Brain microvascular endothelial cell (primary cell): ENCODE results near the gene VRK1.

Experiments
- DNase-seq: peaks from one replicate; pipeline ENCODE4 v3.0.0-alpha.2; 2020
- H3K27ac ChIP-seq: fragments of 250-450 bp; sonication (Bioruptor Pico); 2 replicates; pipeline ENCODE4 v1.5.1; 2020; ENCODE audit warnings: mild to moderate bottlenecking, moderate library complexity
- H3K27me3 ChIP-seq: fragments of 250-450 bp; sonication (Bioruptor Pico); replicated peaks from 2 replicates; pipeline ENCODE4 v1.5.1; 2020; ENCODE audit warnings: mild to moderate bottlenecking
- H3K36me3 ChIP-seq: fragments of 250-450 bp; sonication (Bioruptor Pico); replicated peaks from 2 replicates; pipeline ENCODE4 v1.5.1; 2020; ENCODE audit warnings: mild to moderate bottlenecking
- H3K4me3 ChIP-seq: 2 replicates; pipeline ENCODE4 v1.5.1; 2011; ENCODE audit warnings: low read depth, mild to moderate bottlenecking, control low read depth, low read length, moderate library complexity
- CTCF ChIP-seq: IDR thresholded peaks from 2 replicates; pipeline ENCODE4 v1.5.1; 2011; ENCODE audit warnings: low read depth, mild to moderate bottlenecking, moderate library complexity, low read length, control low read depth, inconsistent platforms; ENCODE audit errors: missing control alignments
- in situ Hi-C: cut with HindIII; loops from 2 replicates; pipeline ENCODE4 v1.10.0; 2017; ENCODE audit warnings: low sequenced_read_pairs, low pct_ligation_motif_present

Gene VRK1

GRCh38 chr14:96792591-96792990 is 4.6 kb upstream of the VRK1 start:
- in situ Hi-C loops = no loop called here
- no peak for DNase-seq
- no peak overlapping the region for H3K4me3 ChIP-seq
- TF ChIP-seq CTCF = no peak
- no peaks in the 10 kb centered on the region for H3K27me3 ChIP-seq
- no peak overlapping the region for H3K27ac ChIP-seq
- no peaks in the 10 kb centered on the region for H3K36me3 ChIP-seq

DNA sequence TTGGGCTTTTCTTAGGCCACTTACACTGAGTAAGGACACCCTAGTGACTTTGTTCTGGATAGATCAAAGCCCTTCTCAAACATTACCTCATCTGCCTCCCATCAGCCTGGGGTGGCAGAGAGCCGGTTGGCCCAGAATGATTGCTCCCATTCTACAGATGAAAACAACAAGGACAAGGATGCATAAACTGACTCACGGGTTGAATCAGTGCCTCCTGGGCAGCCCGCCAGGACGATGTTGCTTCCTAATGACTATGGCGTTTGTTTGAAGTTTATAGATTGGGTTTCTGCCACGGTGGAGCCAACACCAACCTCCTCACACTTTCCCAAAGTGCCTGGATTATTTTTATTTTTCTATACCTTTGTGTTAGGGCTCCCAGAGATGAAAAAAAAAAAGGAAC is 3.6 kb upstream of the VRK1 start:
- Histone ChIP-seq H3K27ac (no peak overlapping the region), H3K36me3 (no peaks in the 10 kb centered on the region), H3K4me3 (no peak overlapping the region), H3K27me3 (no peaks in the 10 kb centered on the region)
- no peak for TF ChIP-seq CTCF
- in situ Hi-C loops = no loop called here
- DNase-seq = no peak

DNA sequence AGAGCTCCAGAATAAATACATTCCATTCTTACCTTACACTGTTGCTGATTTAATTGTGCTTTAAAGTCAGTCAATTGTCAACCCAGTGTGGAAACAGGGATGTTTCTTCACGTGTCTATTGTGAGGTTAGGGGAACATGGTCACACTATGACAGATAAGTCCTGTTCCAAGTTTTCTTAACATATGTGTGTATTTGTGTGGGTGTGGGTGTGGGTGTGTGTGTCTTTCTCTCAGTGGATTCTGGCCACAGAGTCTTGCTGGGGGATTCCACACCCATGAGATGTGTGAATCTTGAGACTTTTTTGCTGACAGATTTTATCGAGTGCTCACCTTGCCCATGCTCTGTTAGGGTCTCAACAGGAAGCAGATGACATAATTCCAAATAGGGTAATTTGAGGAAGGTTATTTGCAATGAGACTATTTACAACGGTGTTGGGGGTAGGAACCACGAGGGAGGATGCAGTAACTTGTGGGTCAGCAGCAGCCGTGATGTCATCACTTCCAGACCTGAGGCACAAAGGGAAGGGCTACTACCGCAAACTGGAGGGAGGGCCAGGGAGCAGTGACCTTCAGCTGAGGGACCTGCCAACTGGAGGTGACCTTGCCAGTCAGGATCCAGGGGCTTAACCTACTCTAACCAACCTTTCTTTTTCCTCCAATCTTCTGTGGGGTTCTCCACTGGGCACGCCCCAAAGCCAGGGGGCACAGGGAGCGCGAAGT is 1.9 kb upstream of the VRK1 start:
- Histone ChIP-seq H3K27me3 (no peaks in the 10 kb centered on the region), H3K4me3 (no peak overlapping the region), H3K36me3 (no peaks in the 10 kb centered on the region), H3K27ac (no peak overlapping the region)
- no peak for DNase-seq
- in situ Hi-C loops = no loop called here
- TF ChIP-seq CTCF = no peak

GRCh38 chr14:96797582-96798349 is 584 bp downstream of the VRK1 start:
- H3K27me3 ChIP-seq = no peaks in the 10 kb centered on the region
- peak overlapping the region; percentile 70 for H3K4me3 ChIP-seq
- H3K27ac ChIP-seq = peak overlapping the region; percentile 66
- peak; percentile 7 for DNase-seq
- no peak for TF ChIP-seq CTCF
- in situ Hi-C loops = no loop called here
- H3K36me3 ChIP-seq = no peaks in the 10 kb centered on the region

DNA sequence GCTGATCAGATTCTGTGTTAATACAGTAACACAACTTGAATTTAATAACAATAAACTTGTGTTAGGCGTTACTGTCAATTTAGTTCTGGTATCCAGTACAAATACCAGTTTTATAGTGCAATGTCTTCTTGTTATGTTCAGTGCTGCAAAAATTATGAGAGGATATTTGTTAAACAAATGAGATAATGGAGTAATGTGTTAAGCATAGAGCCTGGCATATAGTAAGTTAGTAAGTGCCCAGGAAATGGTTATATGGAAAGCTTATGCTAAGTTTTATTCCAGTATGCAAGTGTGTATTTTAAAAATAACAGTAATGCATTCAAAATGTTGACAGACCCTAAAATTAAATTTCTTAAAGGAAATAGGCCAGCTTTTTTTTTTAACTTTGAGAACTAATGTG is 1.8 kb downstream of the VRK1 start:
- Histone ChIP-seq H3K27me3 (no peaks in the 10 kb centered on the region), H3K36me3 (no peaks in the 10 kb centered on the region), H3K4me3 (no peak overlapping the region), H3K27ac (no peak overlapping the region)
- in situ Hi-C loops = no loop called here
- no peak for DNase-seq
- no peak for TF ChIP-seq CTCF
